HTERT RPE-1 (cell line): ENCODE results near the gene CBLN3.
"Not testable (repeated sequence)": the region's sequence is repeated elsewhere in the genome, so short reads cannot be mapped to it uniquely, and the experiment has no call there.

ENCODE experiments used
- in situ Hi-C: fragments of 300-500 bp; cut with MboI; formaldehyde crosslinking; loops from 4 replicates; pipeline ENCODE4 v1.14.3; 2020; ENCODE audit warnings: low sequenced_read_pairs

The CBLN3 gene

GRCh38 chr14:24406416-24406815, 23.1 kb downstream of the CBLN3 start:
- in situ Hi-C loops, result no loop called here

DNA sequence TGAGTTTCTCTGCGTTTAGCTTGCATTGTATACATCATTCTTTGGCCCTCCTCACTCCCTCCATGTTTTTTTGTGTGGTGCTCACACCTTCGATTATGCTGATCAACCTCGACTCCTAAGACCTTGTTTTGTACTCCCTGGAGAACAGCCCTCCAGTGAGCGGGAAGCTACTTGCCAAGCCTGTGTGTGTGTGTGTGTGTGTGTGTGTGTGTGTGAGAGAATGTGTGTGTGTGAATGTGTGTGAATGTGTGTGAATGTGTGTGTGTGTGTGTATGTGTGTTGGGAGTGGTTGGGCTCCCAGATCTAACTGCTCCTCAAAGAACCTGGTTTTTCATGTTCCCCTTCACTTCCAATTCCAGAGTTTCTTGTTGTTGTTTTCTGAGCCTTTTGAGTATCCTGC, 24.7 kb downstream of the CBLN3 start:
- in situ Hi-C loops, result no loop called here

DNA sequence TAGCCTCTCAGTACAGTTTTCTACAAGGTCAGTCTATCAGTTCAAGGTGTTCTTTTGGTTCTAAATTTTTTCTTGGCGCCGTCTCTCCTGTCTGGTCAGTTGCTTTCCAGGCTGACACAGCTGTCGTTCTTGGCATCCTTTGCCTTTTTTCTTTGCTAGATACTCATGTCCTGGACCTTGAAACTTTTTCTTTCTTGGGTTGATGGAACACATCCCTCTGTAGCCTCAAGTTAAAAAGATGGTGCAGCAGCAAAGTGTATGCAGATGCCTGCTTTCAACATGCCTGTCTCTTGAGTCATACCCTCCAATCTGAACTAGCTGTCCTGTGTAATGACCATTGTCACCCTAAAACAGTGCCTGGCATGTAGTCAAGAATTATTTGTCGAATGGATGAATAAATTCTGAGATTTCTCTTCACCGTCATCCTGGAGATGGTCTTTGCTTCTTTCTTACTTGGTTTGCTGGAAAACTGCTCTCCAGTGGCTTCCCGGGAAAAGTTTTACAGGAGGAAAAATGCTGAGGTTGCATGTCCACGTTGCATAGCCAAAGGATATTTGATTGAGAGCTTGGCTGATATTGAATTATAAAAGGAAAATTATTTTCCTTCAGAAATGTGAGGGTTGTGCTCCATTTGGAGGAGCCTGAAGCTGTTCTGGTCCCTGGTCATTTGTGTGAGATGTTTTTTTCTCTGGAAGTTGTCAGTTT, 26.0 kb downstream of the CBLN3 start:
- in situ Hi-C loops, result no loop called here

- in situ Hi-C loops, result no loop called here
These were observed 27.4 kb downstream of the CBLN3 start for GRCh38 chr14:24401810-24402702.

- in situ Hi-C loops, result no loop called here
These were observed 29.3 kb downstream of the CBLN3 start for GRCh38 chr14:24399999-24400718.

- in situ Hi-C loops, result no loop called here
These were observed 30.0 kb downstream of the CBLN3 start for GRCh38 chr14:24399447-24399822.

DNA sequence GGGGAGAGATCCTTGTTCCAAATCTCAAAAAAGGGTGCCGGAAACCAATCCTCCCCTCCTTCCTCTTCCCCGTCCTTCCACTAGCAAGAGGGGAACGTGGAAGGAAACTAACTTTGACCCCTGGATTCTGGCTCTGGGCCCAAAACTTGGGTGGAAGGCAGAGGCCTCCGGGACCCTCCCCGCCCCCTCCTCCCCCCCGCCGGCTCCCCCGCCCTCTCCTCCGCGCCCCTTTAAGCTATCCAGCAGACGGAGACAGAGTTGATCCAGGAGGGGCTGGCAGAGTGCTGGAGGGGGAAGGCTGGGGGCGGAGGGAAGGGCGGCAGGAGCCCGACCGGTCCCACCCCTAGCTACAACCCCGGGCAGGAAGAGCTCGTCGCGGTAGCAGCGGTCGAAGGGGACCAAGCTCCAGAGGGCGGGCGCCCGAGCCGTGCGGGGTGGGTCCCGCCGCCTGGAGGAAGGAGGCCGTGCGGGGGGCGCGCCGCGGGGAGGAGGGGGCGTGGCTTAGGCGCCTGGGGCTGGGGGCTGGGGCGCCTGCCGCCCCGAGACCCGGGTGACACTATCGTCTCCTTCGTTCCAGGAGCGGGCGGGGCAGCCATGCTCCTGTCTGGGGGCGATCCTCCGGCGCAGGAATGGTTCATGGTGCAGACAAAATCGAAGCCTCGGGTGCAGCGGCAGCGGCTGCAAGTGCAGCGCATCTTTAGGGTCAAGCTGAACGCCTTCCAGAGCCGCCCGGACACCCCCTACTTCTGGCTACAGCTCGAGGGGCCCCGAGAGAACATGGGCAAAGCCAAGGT, 30.6 kb downstream of the CBLN3 start, which contains the start of gene NYNRIN:
Gene NYNRIN (plus strand): TSS at position 351 of the 794 bp plus-strand sequence. CDS start 244 bp downstream, at position 595.
- in situ Hi-C loops, result no loop called here

GRCh38 chr14:24398293-24398652, 31.2 kb downstream of the CBLN3 start:
- in situ Hi-C loops, result no loop called here

GRCh38 chr14:24397639-24398292, 31.7 kb downstream of the CBLN3 start:
- in situ Hi-C loops, result no loop called here

DNA sequence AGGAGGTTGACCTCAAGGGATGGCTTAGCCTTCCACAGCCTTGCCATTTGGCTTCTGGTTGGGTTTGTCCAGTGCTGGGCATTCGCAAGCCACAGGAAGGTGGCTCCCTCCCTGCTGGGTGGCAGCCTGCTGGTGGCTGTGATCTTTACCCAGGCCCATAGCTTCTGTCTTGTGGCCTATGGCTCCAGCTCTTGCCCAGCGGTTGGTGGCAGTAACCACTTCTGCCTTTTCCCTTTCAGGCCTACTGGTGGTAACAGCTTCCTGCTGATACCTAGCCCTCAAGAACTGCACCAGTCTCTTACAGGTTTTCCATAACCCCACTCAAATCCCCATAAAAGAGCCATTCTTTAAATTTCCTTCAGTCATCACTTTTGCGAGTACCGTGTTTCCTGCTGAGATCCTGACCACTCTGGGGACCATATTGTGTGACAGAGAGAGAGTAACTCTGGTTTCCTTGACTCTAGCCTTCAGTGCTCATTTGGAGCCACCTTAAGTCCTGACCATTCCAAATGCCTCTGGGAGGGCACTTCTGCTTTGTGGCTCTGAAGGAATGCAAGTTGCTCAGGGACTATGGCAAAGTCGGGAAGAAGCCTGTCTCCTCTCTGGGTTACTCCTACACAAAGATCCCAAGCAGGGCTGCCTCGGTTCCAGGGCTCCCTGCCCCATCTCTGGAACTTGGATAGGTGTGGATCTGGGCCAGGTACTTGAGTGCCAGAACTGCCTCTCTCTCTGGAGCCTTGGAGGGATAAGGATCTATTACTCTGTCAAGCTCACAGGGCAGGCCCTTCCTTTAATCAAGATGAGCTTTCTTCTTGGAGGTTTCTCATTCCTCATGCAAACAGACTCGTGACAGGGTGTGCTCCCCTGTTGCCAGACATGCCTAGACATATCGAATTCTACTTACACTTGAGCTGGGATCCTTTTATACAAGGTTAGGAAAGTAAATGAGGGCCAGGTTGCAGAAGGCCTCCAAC, 33.6 kb downstream of the CBLN3 start:
- in situ Hi-C loops, result no loop called here

GRCh38 chr14:24394275-24394674, 35.2 kb downstream of the CBLN3 start:
- in situ Hi-C loops, result no loop called here

DNA sequence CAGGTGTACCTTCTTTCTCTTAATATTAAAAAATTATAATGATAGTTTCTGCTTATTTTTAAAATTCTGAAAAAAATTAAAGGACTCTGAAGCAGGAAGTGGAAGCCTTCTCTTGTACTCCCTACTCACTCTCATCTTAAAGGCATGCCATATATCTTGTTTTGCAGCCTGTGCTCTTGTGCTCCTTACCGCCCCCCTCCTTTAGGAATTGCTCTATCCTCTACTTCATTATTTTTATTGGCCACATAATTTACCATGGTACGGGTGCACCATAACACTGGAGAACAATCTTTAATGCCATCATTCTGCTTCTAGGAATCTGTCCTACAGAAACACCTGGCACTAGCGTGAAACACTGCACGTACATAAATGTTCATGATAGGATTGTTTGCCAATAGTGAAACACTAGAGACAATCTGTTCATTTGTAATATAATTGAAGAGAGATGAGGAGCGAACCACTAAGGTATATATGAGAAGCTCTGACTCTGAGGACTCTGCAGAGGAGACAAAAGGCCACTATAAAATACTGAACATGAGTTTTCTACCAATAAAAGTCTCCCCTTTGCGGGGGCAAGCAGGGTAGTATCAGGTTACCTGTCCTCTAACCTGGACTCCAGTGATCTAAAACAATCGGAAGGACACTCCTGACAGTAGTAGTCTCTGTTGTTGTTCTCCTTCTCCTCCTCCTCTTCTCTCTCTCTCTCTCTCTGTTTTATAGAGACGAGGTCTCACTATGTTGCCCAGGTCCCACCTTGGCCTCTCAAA, 37.0 kb downstream of the CBLN3 start:
- in situ Hi-C loops, result no loop called here

- in situ Hi-C loops, result no loop called here
These were observed 38.6 kb downstream of the CBLN3 start for GRCh38 chr14:24390701-24391468.

- in situ Hi-C loops, result no loop called here
These were observed 40.1 kb downstream of the CBLN3 start for GRCh38 chr14:24389226-24389848.

GRCh38 chr14:24388474-24389179, 40.8 kb downstream of the CBLN3 start:
- in situ Hi-C loops, result no loop called here

- in situ Hi-C loops, result not testable (repeated sequence)
These were observed 41.9 kb downstream of the CBLN3 start for GRCh38 chr14:24387579-24387978.

DNA sequence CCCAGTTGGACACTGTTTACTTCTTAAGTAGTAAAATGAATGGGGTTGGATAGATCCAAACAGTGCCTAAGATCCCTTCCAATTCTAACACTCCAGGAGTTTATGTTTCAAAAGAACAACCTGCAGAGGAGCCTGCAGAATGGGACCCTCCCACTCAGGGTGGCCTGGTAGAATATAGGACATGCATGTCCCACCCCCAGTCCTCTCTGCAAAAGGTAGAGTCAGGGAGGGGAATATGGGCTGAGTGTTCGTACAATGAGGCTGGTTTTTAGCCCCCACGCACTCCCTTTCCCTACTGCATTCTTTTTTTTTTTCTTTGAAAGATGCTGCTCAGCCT, 42.5 kb downstream of the CBLN3 start:
- in situ Hi-C loops, result no loop called here
